ENCODE data around the gene ISG20L2.
"Not testable (repeated sequence)": the region's sequence is repeated elsewhere in the genome, so short reads cannot be mapped to it uniquely, and the experiment has no call there.

The ISG20L2 gene

GRCh38 chr1:156772222-156772621 lies 43.7 kb upstream of the ISG20L2 start:
- H3K4me3 ChIP-seq (ENCODE audit: low read depth, low read length), result no peak overlapping the region
- TF ChIP-seq CTCF (IDR thresholded peaks at IDR 0.05; ENCODE audit: low read depth, low read length), result no peak

- H3K4me3 ChIP-seq (ENCODE audit: low read depth, low read length), result peak overlapping the region; percentile 97
- no peak for TF ChIP-seq CTCF (IDR thresholded peaks at IDR 0.05; ENCODE audit: low read depth, low read length)
These were observed 40.2 kb upstream of the ISG20L2 start for GRCh38 chr1:156768610-156769295.

- H3K4me3 ChIP-seq (ENCODE audit: low read depth, low read length), result peak overlapping the region; percentile 97
- no peak for TF ChIP-seq CTCF (IDR thresholded peaks at IDR 0.05; ENCODE audit: low read depth, low read length)
These were observed 39.5 kb upstream of the ISG20L2 start for GRCh38 chr1:156767879-156768604.

GRCh38 chr1:156767101-156767878 lies 38.7 kb upstream of the ISG20L2 start, which contains the start of gene PRCC:
PRCC (plus strand) TSS chr1:156767535; CDS start chr1:156767772, 237 bp downstream.
- H3K4me3 ChIP-seq (ENCODE audit: low read depth, low read length), result peak within 1 kb of the TSS; percentile 97
- no peak for TF ChIP-seq CTCF (IDR thresholded peaks at IDR 0.05; ENCODE audit: low read depth, low read length)

GRCh38 chr1:156766298-156767100 lies 37.9 kb upstream of the ISG20L2 start:
- H3K4me3 ChIP-seq (ENCODE audit: low read depth, low read length), result peak overlapping the region; percentile 97
- TF ChIP-seq CTCF (IDR thresholded peaks at IDR 0.05; ENCODE audit: low read depth, low read length), result no peak

DNA sequence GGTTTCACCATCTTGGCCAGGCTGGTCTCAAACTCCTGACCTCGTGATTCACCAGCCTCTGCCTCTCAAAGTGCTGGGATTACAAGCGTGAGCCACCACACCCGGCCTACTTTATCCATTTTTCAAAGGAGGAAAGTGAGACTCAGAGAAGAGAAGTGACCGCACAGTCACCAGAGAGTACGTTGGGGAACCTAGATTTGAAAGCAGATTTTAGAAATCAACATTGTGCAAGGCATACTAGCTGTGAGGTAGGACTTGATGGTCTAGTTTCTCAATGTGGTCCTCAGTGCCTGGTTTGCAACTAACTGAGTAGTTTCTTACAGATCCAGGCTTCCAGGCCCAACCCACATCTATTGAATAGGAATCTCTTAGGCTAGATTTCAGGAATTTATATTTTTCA lies 37.1 kb upstream of the ISG20L2 start:
- no peak overlapping the region; the same call in 1 of the 2 replicates for H3K4me3 ChIP-seq (ENCODE audit: low read depth, low read length)
- no peak for TF ChIP-seq CTCF (IDR thresholded peaks at IDR 0.05; ENCODE audit: low read depth, low read length)

DNA sequence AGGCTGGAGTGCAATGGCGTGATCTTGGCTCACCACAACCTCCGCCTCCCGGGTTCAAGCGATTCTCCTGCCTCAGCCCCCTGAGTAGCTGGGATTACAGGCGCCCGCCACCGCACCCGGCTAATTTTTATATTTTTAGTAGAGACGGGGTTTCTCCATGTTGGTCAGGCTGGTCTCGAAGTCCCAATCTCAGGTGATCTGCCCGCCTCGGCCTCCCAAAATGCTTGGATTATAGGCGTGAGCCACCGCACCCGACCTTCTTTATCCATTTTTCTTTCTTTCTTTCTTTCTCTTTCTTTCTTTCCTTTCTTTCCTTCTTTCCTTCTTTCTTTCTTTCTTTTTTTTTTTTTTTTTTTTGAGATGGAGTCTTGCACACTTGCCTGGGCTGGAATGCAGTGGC lies 36.6 kb upstream of the ISG20L2 start:
- not testable (repeated sequence) for H3K4me3 ChIP-seq (ENCODE audit: low read depth, low read length)
